ENCODE results near the gene NDUFS7. TPM values are rescaled to one million over a fixed set of nuclear protein-coding genes. Genes with fewer than 3 reads are reported as not detected.

The NDUFS7 gene
- total RNA-seq, 1 experiment from 2014 or later = 60.3 TPM

DNA sequence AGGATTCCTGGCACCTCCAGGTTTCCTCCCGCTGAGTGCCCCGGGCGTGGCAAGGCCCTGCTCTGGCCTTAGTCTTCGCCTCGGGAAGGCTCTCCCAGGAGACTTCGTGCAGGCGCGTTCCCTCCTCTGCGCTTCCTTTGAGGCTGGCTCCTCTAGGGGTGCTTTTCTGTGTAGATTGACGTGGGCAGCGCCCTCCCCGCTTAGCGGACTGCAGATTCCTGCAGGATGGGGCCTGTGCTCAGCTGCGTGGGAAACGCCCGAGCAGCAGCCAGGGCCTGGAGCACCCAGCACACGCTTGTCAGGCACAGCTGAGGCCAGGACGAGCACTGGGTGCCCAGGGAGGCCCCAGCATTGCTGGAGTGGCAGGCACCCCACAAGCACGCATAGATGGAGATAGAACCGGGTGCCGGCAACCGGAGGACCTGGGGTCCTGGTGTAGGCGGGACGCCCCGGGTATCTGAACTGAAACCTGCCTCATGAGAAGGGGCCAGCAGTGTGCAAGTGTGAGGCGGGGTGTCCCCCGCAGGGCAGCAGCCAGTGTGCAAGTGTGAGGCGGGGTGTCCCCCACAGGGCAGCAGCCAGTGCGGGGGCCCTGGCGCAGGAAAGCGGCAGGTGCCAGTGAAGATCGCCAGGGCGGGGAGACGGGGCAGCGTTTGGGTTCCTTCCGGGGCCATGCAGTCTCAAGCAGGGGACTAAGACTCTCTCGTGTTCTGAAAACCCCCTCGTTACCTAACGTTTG lies 3.4 kb downstream of the NDUFS7 start:
- TF ChIP-seq, protein P1, sequence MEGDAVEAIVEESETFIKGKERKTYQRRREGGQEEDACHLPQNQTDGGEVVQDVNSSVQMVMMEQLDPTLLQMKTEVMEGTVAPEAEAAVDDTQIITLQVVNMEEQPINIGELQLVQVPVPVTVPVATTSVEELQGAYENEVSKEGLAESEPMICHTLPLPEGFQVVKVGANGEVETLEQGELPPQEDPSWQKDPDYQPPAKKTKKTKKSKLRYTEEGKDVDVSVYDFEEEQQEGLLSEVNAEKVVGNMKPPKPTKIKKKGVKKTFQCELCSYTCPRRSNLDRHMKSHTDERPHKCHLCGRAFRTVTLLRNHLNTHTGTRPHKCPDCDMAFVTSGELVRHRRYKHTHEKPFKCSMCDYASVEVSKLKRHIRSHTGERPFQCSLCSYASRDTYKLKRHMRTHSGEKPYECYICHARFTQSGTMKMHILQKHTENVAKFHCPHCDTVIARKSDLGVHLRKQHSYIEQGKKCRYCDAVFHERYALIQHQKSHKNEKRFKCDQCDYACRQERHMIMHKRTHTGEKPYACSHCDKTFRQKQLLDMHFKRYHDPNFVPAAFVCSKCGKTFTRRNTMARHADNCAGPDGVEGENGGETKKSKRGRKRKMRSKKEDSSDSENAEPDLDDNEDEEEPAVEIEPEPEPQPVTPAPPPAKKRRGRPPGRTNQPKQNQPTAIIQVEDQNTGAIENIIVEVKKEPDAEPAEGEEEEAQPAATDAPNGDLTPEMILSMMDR (IDR thresholded peaks at IDR 0.05; ENCODE audit: unreplicated experiment) = no peak
- Mint-ChIP-seq H3K4me1 (ENCODE audit: low read depth, unreplicated experiment) (peaks cover 8% of the 10 kb centered on the region), H3K27me3 (ENCODE audit: unreplicated experiment) (peaks cover 8% of the 10 kb centered on the region), H3K36me3 (ENCODE audit: insufficient read depth, unreplicated experiment) (peaks cover 30% of the 10 kb centered on the region), H3K9me3 (ENCODE audit: low read depth, unreplicated experiment) (no peaks in the 10 kb centered on the region), H3K27ac (ENCODE audit: unreplicated experiment) (no peak overlapping the region), H3K4me3 (ENCODE audit: low read depth, unreplicated experiment) (no peak overlapping the region)
- intact Hi-C loops (cut with micrococcal nuclease; ENCODE audit: unreplicated experiment) = no loop called here
- DNase-seq = no peak
- CTCF ChIA-PET = no interaction called here
- BruUV-seq (replicated peaks) = no TSS peak

DNA sequence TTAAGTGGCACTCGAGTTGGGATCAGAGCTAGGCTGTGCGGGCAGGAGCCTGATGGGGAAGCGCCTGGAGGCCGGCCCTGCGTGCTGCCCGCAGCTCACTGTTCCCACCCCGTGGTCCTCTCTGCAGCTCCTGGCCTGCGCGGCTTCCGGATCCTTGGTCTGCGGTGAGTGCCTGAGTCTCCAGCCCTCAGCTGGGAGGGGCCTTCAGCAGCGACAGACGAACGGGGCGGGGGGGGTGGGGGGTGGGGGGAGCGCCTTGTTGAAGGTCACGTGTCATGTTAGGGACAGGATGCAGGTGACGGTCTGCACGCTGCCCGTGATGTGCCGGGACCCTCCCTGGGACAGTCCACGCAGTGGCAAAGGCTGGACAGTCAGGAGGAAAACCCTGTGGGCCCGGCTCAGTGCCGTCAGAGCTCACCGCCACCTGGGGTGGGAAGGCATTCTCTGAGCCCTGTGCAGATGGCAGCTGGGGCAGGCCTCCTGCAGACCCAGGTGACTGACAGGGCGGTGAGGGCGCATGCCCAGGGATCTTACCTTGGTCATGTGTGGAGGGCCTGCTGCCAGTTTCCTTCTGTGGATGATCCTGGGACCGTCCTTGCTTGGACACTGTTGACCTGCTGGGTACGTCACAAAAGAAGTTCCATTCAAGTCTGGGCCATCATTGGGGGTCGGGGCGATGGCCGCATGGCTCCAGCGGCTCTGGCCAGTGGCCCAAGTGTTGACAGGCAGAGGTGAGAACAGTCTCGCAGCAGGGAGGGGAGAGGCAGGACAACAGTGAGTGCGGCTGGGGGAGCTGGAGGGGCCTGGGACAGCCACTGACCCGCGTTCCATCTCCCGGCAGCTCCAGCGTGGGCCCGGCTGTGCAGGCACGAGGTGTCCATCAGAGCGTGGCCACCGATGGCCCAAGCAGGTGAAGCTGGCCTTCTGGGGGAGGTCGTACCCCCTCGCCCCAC lies 4.3 kb downstream of the NDUFS7 start:
- intact Hi-C loops (cut with micrococcal nuclease; ENCODE audit: unreplicated experiment) = no loop called here
- Mint-ChIP-seq H3K27ac (ENCODE audit: unreplicated experiment) (no peak overlapping the region), H3K4me1 (ENCODE audit: low read depth, unreplicated experiment) (peaks cover 7% of the 10 kb centered on the region), H3K4me3 (ENCODE audit: low read depth, unreplicated experiment) (no peak overlapping the region), H3K27me3 (ENCODE audit: unreplicated experiment) (peaks cover 6% of the 10 kb centered on the region), H3K36me3 (ENCODE audit: insufficient read depth, unreplicated experiment) (peaks cover 26% of the 10 kb centered on the region), H3K9me3 (ENCODE audit: low read depth, unreplicated experiment) (no peaks in the 10 kb centered on the region)
- TF ChIP-seq, protein P1 (IDR thresholded peaks at IDR 0.05; ENCODE audit: unreplicated experiment) = no peak
- no peak for DNase-seq
- BruUV-seq (replicated peaks) = no TSS peak
- CTCF ChIA-PET = no interaction called here

DNA sequence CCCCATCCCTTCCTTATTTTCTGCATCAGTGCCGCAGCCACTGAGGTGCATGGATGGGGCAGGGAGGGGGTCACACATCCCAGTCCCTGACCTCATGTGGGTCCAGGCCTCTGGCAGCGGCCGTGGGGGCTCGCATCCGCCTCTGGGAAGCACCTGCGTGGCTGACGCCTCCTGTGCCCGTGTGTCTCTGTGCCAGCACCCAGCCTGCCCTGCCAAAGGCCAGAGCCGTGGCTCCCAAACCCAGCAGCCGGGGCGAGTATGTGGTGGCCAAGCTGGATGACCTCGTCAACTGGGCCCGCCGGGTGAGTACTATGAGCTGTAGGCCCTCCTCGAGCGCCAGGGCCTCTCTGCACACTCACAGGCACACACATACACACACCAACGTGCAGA lies 4.9 kb downstream of the NDUFS7 start:
- peaks cover 19% of the 10 kb centered on the region for H3K36me3 Mint-ChIP-seq (ENCODE audit: insufficient read depth, unreplicated experiment)
- no TSS peak for BruUV-seq (replicated peaks)
- CTCF ChIA-PET = no interaction called here
- intact Hi-C loops (cut with micrococcal nuclease; ENCODE audit: unreplicated experiment) = no loop called here
- TF ChIP-seq, protein P1 (IDR thresholded peaks at IDR 0.05; ENCODE audit: unreplicated experiment) = no peak
- no peaks in the 10 kb centered on the region for H3K9me3 Mint-ChIP-seq (ENCODE audit: low read depth, unreplicated experiment)
- no peak overlapping the region for H3K4me3 Mint-ChIP-seq (ENCODE audit: low read depth, unreplicated experiment)
- H3K27me3 Mint-ChIP-seq (ENCODE audit: unreplicated experiment) = no peaks in the 10 kb centered on the region
- DNase-seq = no peak
- H3K27ac Mint-ChIP-seq (ENCODE audit: unreplicated experiment) = no peak overlapping the region
- peaks cover under 1% of the 10 kb centered on the region for H3K4me1 Mint-ChIP-seq (ENCODE audit: low read depth, unreplicated experiment)

DNA sequence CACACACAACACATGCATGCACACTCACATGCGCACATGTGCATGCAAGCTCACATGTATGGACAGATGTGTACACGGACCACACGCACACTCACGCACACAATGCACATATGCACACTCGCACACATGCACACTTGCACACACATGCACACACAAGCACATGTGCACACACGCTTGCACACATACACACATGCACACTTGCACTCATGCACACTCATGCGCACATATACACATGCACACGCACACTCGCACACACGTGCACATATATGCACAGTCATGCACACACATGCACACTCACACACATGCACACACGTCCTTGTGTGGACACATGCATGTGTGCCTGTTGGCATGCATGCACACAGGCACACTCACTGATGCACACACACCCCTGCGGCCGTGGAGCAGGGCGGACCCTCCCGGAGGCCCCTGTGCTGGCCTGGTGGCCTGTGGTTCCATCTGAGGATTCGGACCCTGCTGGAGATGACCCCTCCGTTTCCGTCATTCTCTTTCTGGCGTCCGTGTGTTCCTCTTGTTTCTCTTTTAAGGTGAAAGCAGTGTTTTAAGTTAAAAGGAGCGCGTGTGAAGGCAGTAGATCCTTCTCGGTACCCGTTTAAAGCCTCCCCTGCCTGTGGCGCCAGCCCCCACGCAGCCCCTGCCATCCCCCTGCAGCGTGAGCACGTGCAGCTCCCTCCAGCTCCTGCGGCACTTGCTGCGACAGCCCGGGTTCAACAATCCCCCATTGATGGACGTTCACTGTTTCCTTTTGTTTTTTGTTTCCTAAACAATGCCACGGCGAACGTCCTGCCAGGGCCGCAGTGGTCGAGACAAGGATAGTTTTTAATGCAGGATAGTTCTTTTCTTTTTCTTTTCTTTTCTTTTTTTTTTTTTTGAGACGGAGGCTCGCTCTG lies 5.6 kb downstream of the NDUFS7 start:
- Mint-ChIP-seq H3K36me3 (ENCODE audit: insufficient read depth, unreplicated experiment) (peaks cover 13% of the 10 kb centered on the region), H3K27me3 (ENCODE audit: unreplicated experiment) (no peaks in the 10 kb centered on the region), H3K27ac (ENCODE audit: unreplicated experiment) (no peak overlapping the region), H3K4me3 (ENCODE audit: low read depth, unreplicated experiment) (no peak overlapping the region), H3K4me1 (ENCODE audit: low read depth, unreplicated experiment) (no peaks in the 10 kb centered on the region), H3K9me3 (ENCODE audit: low read depth, unreplicated experiment) (no peaks in the 10 kb centered on the region)
- TF ChIP-seq, protein P1 (IDR thresholded peaks at IDR 0.05; ENCODE audit: unreplicated experiment) = no peak
- DNase-seq = no peak
- intact Hi-C loops (cut with micrococcal nuclease; ENCODE audit: unreplicated experiment) = no loop called here
- no TSS peak for BruUV-seq (replicated peaks)
- CTCF ChIA-PET = no interaction called here

All from Calu3 (cell line).